Panc1 (cell line): ENCODE results near the gene JUND. TPM values are rescaled to one million over a fixed set of nuclear protein-coding genes. Genes with fewer than 3 reads are reported as not detected.

ENCODE experiments used
- ATAC-seq: fragments of 200-7000 bp; cut with Tn5 transposase; 2 replicates; pipeline ENCODE4 v1.9.1; 2020; ENCODE audit warnings: mild to moderate bottlenecking, moderate library complexity
- BruUV-seq: library from RNA; stranded (reverse); fragments of 400-500 nt; replicated peaks from 2 replicates; lab custom pipeline; 2021; lab: Mats Ljungman, UMichigan
- CTCF ChIA-PET: fragments of 300-600 bp; sonication (Branson Sonifier 250); formaldehyde crosslinking; loops from one replicate; lab custom pipeline; 2022; ENCODE audit warnings: antibody characterized with exemption; lab: Charles Lee
- POLR2A ChIA-PET: fragments of 300-600 bp; sonication (Branson Sonifier 250); formaldehyde crosslinking; loops from one replicate; lab custom pipeline; 2022; ENCODE audit warnings: antibody characterized with exemption; lab: Charles Lee
- DNase-seq: peaks from one replicate; pipeline ENCODE4 v3.0.0-alpha.2; 2010; ENCODE audit warnings: low read depth, low spot score
- H3K27ac ChIP-seq: 2 replicates; pipeline ENCODE4 v1.5.1; 2011; ENCODE audit warnings: mild to moderate bottlenecking, low read length, inconsistent platforms
- H3K27me3 ChIP-seq: fragments of 200-500 bp; sonication (Bioruptor generic); 2 replicates; pipeline ENCODE4 v1.6.0; 2014; ENCODE audit warnings: low read length, inconsistent platforms; ENCODE audit not compliant: control insufficient read depth, insufficient read depth
- H3K36me3 ChIP-seq: fragments of 200-500 bp; sonication (Bioruptor generic); 2 replicates; pipeline ENCODE4 v1.5.1; 2014; ENCODE audit warnings: inconsistent platforms, mild to moderate bottlenecking, low read length, moderate library complexity; ENCODE audit not compliant: control insufficient read depth, insufficient read depth
- H3K4me1 ChIP-seq: 2 replicates; pipeline ENCODE4 v1.5.1; 2011; ENCODE audit warnings: inconsistent platforms, mild to moderate bottlenecking, low read length, moderate library complexity; ENCODE audit not compliant: control insufficient read depth, insufficient read depth
- H3K4me3 ChIP-seq, 2 experiments: 2 replicates each; pipeline ENCODE4 v1.5.1; 2011 to 2012; ENCODE audit warnings: low read depth in 2 of 2, low read length in 2 of 2, mild to moderate bottlenecking in 2 of 2, inconsistent platforms in 1 of 2, moderate library complexity in 1 of 2
- H3K9me3 ChIP-seq: fragments of 200-500 bp; sonication (Bioruptor generic); 2 replicates; pipeline ENCODE4 v1.5.1; 2014; ENCODE audit warnings: low read depth, mild to moderate bottlenecking, inconsistent platforms, low read length, moderate library complexity; ENCODE audit not compliant: control insufficient read depth, insufficient read depth
- CTCF ChIP-seq: fragments of 450-650 bp; IDR thresholded peaks from 2 replicates; pipeline ENCODE4 v1.5.1; 2017; ENCODE audit warnings: mild to moderate bottlenecking
- POLR2AphosphoS5 ChIP-seq: IDR thresholded peaks from 2 replicates; pipeline ENCODE4 v1.6.1; 2012; ENCODE audit warnings: mild to moderate bottlenecking, low read depth, low read length, moderate library complexity
- SIN3A ChIP-seq: IDR thresholded peaks from 2 replicates; pipeline ENCODE4 v1.6.1; 2012; ENCODE audit warnings: low read depth, mild to moderate bottlenecking, low read length, moderate library complexity, borderline replicate concordance; ENCODE audit not compliant: insufficient read depth
- TCF7L2 ChIP-seq: IDR thresholded peaks from 2 replicates; pipeline ENCODE4 v1.6.1; 2011; ENCODE audit warnings: mild to moderate bottlenecking, low read depth, low read length, inconsistent platforms
- in situ Hi-C: cut with HindIII; loops from 2 replicates; pipeline ENCODE4 v1.10.0; 2016; ENCODE audit warnings: low sequenced_read_pairs, low pct_unique_long_range_greater_than_20kb
- intact Hi-C: fragments of 100-400 bp; cut with micrococcal nuclease; formaldehyde crosslinking; loops from one replicate; pipeline ENCODE4 v1.10.0; 2022; ENCODE audit not compliant: unreplicated experiment
- total RNA-seq: library from RNA; stranded (reverse); gene quantifications from one replicate; pipeline ENCODE4 v1.2.1, GENCODE V29; 2021; ENCODE audit not compliant: unreplicated experiment
- TF ChIP-seq, protein P1 (sequence below), 2 experiments: IDR thresholded peaks; 2 replicates each; pipeline ENCODE4 v1.6.1; 2011 to 2012; ENCODE audit warnings: low read depth in 2 of 2, control low read depth in 1 of 2, low read length in 1 of 2, mild to moderate bottlenecking in 1 of 2, moderate library complexity in 1 of 2; ENCODE audit not compliant: insufficient read depth in 1 of 2

JUND gene
- total RNA-seq, 1 experiment from 2014 or later = 130 TPM

DNA sequence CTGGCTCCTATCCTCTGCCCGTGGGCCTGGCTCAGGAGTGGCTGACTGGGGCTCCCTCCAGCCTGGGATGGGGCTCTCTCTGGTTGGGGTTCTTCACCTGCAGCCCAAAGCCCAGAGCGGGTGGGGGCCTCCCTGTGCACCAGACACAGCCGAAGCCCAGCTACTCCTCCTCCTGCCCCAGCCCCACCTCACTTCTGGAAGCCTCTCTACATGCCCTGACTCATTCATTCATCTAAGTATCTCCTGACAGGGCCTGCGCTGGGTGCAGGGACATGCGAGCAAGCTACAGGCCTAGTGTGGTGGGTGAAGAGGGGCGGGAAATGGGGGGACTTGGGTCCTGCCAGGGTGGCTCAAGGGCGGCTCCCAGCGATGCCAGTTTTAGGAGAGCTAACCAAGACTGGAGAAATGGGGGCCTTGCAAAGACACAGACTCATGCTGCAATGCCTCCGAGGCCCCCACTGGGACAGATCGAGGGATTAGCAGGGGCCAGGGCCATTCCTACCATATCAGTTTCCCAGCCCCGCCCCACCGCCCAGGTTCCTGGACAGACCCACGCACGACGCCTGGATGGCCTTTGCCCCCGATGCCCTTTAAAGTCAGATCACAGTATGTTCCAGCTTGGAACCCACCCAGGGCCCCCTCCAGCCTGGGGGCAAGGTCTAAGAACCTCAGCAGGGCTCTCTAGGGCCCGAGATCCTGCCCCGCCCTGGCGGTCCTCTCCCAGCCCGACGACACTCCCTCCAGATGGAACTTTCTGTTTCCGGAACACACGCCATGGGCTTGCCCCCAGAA is 28.9 kb upstream of the JUND start:
- intact Hi-C loops = no loop called here
- ChIA-PET CTCF (no interaction called here), POLR2A (no interaction called here)

GRCh38 chr19:18309525-18310064 is 28.2 kb upstream of the JUND start:
- H3K36me3 ChIP-seq = no peaks in the 10 kb centered on the region
- peaks cover 38% of the 10 kb centered on the region for H3K4me1 ChIP-seq
- ChIA-PET CTCF (no interaction called here), POLR2A (no interaction called here)
- H3K27me3 ChIP-seq = no peaks in the 10 kb centered on the region
- H3K27ac ChIP-seq = no peak overlapping the region
- TF ChIP-seq, protein P1, sequence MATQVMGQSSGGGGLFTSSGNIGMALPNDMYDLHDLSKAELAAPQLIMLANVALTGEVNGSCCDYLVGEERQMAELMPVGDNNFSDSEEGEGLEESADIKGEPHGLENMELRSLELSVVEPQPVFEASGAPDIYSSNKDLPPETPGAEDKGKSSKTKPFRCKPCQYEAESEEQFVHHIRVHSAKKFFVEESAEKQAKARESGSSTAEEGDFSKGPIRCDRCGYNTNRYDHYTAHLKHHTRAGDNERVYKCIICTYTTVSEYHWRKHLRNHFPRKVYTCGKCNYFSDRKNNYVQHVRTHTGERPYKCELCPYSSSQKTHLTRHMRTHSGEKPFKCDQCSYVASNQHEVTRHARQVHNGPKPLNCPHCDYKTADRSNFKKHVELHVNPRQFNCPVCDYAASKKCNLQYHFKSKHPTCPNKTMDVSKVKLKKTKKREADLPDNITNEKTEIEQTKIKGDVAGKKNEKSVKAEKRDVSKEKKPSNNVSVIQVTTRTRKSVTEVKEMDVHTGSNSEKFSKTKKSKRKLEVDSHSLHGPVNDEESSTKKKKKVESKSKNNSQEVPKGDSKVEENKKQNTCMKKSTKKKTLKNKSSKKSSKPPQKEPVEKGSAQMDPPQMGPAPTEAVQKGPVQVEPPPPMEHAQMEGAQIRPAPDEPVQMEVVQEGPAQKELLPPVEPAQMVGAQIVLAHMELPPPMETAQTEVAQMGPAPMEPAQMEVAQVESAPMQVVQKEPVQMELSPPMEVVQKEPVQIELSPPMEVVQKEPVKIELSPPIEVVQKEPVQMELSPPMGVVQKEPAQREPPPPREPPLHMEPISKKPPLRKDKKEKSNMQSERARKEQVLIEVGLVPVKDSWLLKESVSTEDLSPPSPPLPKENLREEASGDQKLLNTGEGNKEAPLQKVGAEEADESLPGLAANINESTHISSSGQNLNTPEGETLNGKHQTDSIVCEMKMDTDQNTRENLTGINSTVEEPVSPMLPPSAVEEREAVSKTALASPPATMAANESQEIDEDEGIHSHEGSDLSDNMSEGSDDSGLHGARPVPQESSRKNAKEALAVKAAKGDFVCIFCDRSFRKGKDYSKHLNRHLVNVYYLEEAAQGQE (IDR thresholded peaks at IDR 0.05; ENCODE audit: insufficient read depth in 1 of 2, low read depth in 2 of 2, low read length in 1 of 2) = no peak
- no peak for TF ChIP-seq SIN3A
- TF ChIP-seq TCF7L2 = no peak
- no peak for TF ChIP-seq POLR2AphosphoS5
- TF ChIP-seq CTCF = no peak
- BruUV-seq = no TSS peak
- H3K4me3 ChIP-seq = no peak overlapping the region
- ATAC-seq (no peak), DNase-seq (no peak)
- H3K9me3 ChIP-seq = no peaks in the 10 kb centered on the region
- in situ Hi-C loops = no loop called here
- intact Hi-C loops = no loop called here

More for the DNA sequence above, 28.9 kb upstream of the JUND start:
- Histone ChIP-seq H3K27ac (no peak overlapping the region), H3K36me3 (no peaks in the 10 kb centered on the region), H3K27me3 (no peaks in the 10 kb centered on the region), H3K4me3 (no peak overlapping the region), H3K9me3 (no peaks in the 10 kb centered on the region), H3K4me1 (peaks cover 31% of the 10 kb centered on the region)
- DNase-seq = no peak
- no peak for TF ChIP-seq TCF7L2
- no peak for TF ChIP-seq CTCF
- TF ChIP-seq, protein P1 (IDR thresholded peaks at IDR 0.05; ENCODE audit: insufficient read depth in 1 of 2, low read depth in 2 of 2, low read length in 1 of 2) = no peak
- TF ChIP-seq POLR2AphosphoS5 = no peak
- ATAC-seq = no peak
- BruUV-seq = no TSS peak
- in situ Hi-C loops = no loop called here
